GM20431 (cell line): Measurements from ENCODE around the gene MPP7.

Experiments used
- in situ Hi-C: fragments of 300-500 bp; cut with MseI, MboI; formaldehyde crosslinking; loops from one replicate; pipeline ENCODE4 v1.15.0; 2020; ENCODE audit warnings: low sequenced_read_pairs; ENCODE audit not compliant: unreplicated experiment

MPP7 gene

GRCh38 chr10:28276384-28276783 is 26.5 kb downstream of the MPP7 start:
- in situ Hi-C loops = no loop called here

- in situ Hi-C loops = no loop called here
Measured at GRCh38 chr10:28274475-28274874, 28.4 kb downstream of the MPP7 start.

GRCh38 chr10:28273343-28273742 is 29.5 kb downstream of the MPP7 start:
- in situ Hi-C loops = no loop called here

- in situ Hi-C loops = no loop called here
Measured at GRCh38 chr10:28269842-28270456, 32.9 kb downstream of the MPP7 start.

- in situ Hi-C loops = no loop called here
Measured at GRCh38 chr10:28266449-28267224, 36.2 kb downstream of the MPP7 start.

GRCh38 chr10:28263136-28263857 is 39.6 kb downstream of the MPP7 start:
- in situ Hi-C loops = no loop called here

- in situ Hi-C loops = loop anchor here (10.0 kb wide), 1 partner anchor 128 kb away; no protein-coding TSS in a partner anchor
Measured at GRCh38 chr10:28256776-28257175, 46.1 kb downstream of the MPP7 start.

GRCh38 chr10:28254290-28254985 is 48.4 kb downstream of the MPP7 start:
- in situ Hi-C loops = loop anchor here (10.0 kb wide), 1 partner anchor 130 kb away; no protein-coding TSS in a partner anchor

- in situ Hi-C loops = loop anchor here (10.0 kb wide), 1 partner anchor 132 kb away; no protein-coding TSS in a partner anchor
Measured at GRCh38 chr10:28253169-28253785, 49.6 kb downstream of the MPP7 start.
